OCI-LY1 (cell line): ENCODE measurements around the gene TET3.

Experiments
- EZH2 ChIP-seq: fragments of 200-600 bp; sonication (generic), shearing (Covaris generic); IDR thresholded peaks from 2 replicates; pipeline ENCODE4 v1.8.0; 2017; ENCODE audit warnings: borderline replicate concordance, mixed run types, mild to moderate bottlenecking, antibody characterized with exemption, low read length, moderate library complexity, mixed read lengths
- TF ChIP-seq, protein P1 (sequence below): fragments of 200-600 bp; sonication (generic), shearing (Covaris generic); IDR thresholded peaks from 2 replicates; pipeline ENCODE4 v1.5.1; 2017; ENCODE audit warnings: mild to moderate bottlenecking, antibody characterized with exemption, low read length, moderate library complexity, mixed read lengths

DNA sequence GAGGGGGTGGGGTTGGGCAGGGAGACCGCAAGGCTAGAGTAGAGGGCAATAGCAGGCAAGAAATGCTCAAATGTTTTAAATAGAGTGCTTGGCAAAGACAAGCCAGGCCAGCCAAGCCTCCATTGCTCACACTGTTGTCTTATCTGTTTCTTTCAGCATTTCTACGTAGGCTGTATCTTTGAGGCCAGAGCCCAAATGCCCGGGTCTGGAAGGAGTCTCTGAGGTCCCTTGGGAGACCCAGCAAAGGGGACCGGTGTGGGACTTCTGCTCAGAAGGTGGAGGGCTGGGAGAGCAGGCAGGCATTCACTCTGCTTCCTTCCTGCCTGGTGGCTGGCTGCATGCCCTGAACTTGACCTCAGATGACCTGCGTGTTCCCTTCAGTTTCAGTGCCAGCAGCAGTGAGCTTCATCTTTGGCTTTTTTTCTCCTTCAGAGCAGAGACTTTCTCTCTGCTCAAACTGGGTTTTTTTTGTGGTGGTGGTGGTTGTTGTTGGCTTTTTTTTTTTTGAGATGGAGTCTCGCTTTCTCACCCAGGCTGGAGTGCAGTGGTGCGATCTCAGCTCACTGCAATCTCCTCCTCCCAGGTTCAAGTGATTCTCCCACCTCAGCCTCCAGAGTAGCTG lies 13.7 kb upstream of the TET3 start:
- TF ChIP-seq, protein P1, sequence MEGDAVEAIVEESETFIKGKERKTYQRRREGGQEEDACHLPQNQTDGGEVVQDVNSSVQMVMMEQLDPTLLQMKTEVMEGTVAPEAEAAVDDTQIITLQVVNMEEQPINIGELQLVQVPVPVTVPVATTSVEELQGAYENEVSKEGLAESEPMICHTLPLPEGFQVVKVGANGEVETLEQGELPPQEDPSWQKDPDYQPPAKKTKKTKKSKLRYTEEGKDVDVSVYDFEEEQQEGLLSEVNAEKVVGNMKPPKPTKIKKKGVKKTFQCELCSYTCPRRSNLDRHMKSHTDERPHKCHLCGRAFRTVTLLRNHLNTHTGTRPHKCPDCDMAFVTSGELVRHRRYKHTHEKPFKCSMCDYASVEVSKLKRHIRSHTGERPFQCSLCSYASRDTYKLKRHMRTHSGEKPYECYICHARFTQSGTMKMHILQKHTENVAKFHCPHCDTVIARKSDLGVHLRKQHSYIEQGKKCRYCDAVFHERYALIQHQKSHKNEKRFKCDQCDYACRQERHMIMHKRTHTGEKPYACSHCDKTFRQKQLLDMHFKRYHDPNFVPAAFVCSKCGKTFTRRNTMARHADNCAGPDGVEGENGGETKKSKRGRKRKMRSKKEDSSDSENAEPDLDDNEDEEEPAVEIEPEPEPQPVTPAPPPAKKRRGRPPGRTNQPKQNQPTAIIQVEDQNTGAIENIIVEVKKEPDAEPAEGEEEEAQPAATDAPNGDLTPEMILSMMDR, result no peak
- no peak for TF ChIP-seq EZH2
